GM21526 (cell line): ENCODE results near the gene SLC24A5.

Experiments
- ATAC-seq: cut with Tn5 transposase; IDR thresholded peaks from one replicate; pipeline ENCODE4 v1.9.1; 2021; ENCODE audit warnings: moderate library complexity; ENCODE audit not compliant: unreplicated experiment, low FRiP score

The SLC24A5 gene

DNA sequence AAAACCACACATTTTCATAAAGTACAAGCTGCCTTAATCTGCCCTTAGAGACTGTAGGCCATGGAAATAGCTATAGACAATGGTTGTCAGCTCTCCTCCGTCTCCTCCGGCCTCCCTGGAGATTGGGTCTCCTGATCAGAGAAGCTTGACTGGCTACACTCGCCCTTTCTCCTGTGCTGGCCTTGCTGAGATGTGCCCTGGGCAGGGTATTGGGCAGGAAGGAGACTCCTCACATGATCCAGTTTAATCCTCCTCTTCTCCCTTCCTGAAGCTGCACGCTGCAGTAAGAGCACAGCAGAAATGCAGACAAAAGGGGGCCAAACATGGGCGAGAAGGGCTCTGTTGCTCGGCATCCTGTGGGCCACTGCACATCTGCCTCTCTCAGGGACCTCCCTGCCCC, at the start of gene SLC24A5:
Gene SLC24A5 (plus strand): TSS at position 246 of the 400 bp plus-strand sequence. CDS start 55 bp downstream, at position 301.
- no peak for ATAC-seq

DNA sequence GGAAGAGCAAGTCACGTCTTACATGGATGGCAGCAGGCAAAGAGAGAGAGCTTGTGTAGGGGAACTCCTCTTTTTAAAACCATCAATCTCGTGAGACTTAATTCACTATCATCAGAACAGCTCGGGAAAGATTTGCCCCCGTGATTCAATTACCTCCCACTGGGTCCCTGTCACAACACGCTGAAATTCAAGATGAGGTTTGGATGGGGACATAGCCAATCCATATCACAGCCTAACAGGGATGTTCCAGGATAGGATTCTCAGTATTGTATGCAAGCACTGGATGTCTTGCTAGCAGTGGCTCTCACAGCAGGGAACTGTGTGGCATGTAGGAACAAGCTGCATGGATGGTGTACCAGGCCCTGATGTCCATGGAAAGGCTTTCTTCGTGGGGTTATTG, 47.8 kb upstream of the SLC24A5 start:
- ATAC-seq = no peak

DNA sequence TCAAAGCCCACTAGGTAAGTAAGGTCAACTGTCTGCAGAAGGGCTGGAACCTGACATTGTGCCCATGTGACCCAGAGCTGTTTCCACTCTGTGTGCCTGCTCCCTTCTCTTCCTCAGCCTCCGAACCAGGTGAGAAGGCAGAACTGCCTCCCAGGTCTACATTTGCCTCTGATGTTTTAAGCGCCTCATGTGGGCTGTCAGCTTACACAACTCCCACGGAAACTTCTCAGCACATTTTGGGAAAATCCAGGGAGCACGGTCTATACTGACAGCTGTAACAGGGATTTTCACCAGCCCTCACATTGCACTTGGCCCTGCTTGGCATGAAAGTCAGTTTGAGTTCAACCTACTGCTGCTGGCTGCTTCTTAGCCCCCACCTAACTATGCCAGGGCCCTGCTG, 46.9 kb upstream of the SLC24A5 start:
- no peak for ATAC-seq

DNA sequence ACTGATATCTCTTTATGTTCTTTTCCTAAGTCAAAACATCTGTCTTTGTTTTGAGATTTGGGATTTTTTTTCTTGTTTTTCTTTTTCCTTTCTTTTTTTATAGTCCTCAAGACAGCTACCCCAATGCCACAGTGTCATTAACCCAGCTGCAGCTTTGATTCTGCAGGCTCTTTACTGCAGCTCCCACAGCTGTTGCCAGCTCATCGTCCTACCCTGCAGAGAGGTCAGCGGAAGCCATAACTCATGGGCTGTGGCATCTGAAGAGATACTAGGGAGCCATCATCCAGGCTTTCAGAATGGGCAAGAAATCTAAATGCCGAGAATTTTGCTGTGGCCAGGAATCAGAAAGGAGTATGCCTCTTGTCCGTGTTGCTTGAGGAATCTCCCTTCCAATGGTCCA, 44.3 kb upstream of the SLC24A5 start:
- no peak for ATAC-seq

DNA sequence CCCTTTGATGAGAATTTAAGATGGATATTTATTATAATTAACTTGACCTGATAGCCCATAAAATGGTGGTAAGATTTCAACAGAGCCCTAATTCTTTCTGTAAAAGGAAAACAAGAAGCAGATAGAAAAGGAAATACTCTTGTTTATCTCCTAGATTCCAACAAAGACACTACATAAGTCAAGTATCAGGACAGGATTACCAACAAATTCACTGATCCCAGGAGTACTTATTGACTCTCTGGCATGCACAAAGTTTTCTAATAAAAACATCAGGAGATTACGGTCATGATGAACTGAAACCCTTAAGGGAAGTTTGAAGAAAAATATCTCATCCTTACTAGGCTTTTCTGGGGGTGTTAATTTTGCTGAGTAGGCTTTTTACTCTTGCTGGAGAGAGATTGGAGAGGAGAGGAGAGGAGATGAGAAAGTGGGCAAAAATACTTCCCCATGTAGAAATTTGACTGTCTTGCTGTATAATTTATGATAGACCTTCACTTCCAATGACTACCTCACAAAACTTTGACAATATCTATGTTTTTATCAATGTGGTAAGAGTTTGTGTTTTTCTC, 43.1 kb upstream of the SLC24A5 start:
- no peak for ATAC-seq

DNA sequence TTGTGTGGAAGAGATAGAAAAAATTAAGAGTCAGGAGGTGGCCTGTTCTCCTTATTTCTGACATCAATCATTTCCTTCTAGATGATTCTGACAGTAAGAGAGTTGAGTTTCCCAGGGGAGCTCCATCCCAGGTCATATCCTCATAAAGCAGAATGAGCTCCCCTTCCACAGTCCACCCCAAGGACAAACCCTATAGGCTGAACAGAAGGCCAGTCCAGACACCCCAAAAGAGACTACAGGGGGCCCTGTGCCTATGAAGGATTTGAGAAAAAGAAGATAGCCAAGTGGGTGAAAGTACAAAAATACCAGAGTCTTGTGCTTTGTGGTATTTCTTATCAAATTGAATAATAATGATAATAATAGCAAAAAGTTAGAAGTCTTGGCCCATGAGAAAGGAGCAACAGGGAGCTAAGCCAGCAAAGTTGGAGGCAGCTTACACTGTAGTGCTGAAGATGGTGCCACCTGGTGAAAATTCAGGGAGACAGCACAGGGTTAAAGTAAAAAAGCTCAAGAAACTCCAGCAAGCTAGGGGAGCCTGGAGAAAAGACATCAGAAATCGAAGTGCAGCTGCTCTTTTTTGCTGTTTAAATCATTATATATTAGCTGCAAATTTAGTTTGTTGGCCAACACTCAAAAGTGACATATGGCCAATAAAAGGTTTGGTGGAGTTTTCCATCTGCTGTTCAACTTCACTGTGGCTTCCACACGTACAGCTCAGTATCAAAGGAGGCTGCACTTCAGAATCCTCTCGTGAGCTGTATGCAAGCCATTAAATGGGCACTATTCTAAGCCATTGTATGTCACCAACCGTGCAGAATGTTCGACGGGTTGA, 35.8 kb upstream of the SLC24A5 start:
- no peak for ATAC-seq

DNA sequence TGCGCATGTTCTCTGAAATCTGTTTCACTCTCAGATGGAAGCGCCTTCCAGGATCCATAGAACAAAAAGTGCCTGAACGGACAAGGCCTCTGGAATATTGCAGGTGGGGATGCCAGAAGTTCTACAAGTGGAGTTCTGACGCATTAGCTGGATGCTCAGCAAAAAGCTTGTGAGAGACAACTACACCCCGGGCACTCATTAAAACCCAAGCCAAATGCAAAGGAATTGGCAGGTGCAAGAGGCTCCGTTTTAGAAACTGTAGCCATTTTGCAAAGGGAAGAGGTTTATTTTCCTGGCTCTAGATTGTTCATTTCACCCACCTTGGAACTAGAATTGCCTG, 35.2 kb upstream of the SLC24A5 start:
- ATAC-seq = no peak

DNA sequence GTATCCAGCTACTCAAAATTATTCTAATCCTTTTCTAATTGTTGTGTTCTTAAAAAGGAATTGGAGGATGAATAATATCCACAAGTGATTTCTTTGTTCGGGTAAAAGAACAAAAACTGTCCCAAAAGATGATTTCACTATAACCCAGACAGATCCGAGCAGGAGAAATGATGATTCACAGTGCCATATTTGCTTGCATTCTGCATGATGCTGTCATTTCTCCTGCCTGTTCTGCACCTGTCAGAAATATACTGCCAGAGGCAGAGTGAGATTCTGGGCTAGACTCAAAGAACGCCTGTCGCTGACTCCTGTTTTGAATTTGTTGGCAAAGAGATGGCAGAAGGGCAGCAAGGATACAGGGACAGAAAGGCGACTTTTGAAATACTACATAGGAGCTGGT, 34.7 kb upstream of the SLC24A5 start:
- ATAC-seq = no peak

DNA sequence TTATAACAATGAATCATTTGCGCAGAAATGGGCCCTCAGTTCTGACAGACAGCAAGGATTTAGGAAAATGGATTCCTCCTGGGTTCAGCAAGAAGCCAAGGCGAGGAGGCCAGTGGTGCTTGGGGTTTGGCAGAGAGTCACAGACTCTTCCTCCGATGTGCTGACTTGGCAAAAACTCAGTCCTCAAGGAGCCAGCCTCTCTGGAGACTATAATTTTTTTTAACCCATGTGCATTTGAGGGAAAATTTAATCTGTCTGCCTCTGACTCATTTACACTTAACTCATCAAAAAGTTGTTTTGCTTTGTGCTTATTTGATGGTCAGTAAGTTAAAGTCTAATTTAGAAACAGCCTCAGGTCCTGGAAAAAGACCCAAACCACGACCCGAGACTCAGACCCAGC, 34.2 kb upstream of the SLC24A5 start:
- no peak for ATAC-seq

DNA sequence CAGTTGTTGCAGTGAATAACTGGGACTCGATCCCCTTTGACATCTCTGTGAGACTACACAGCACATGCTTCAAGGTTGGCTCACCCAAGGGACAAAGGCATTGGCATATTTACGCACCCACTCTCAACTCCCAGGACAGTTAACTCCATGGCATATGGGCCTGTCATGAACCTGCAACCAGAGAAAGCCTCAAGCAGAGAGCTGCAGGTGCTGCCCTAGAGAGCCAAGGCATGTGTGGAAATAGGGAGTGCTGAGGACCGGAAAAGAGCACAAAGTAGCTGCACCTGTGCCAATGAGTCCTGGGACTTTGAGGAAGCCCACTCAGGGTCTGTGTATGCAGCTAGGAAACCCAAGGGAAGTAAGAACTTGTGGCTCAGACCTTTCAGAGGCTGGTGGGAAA, 32.9 kb upstream of the SLC24A5 start:
- no peak for ATAC-seq

DNA sequence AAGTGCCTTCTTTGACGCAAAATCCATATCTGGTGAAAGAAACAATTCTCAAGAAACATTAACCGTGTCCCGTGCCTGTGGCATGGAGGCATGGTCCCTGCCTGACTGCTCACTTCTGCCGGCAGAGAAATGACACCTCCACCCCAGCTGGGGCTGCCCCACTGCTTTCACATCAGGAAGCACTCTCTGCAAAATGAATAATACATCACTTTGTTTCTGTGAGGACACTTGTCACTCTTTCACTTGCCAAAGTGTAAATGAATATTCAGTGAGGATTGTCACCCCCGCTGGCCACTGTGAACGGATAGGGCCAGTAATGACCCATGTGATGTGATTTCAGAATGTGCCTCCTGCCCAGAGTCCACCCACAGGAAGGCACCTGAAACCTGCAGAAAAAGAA, 31.1 kb upstream of the SLC24A5 start:
- ATAC-seq = no peak

DNA sequence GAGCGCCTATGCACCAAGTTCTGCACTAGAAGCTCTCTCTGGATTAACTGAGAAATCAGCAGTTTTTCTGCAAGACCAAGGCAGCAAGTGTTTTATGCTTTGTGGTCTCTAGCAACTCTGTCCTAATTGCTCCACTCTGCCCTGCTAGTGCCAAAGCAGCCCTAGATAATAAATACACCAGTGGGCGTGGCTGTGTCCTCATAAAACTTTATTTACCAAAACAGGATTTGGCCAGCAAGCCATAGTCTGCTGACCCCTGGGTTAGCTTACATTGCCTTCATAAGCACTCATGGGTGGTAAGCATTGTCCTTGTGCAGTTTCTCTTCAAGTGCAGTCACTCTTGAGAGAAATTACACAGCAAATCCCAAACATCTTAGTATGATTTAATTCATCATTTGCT, 30.7 kb upstream of the SLC24A5 start:
- no peak for ATAC-seq

DNA sequence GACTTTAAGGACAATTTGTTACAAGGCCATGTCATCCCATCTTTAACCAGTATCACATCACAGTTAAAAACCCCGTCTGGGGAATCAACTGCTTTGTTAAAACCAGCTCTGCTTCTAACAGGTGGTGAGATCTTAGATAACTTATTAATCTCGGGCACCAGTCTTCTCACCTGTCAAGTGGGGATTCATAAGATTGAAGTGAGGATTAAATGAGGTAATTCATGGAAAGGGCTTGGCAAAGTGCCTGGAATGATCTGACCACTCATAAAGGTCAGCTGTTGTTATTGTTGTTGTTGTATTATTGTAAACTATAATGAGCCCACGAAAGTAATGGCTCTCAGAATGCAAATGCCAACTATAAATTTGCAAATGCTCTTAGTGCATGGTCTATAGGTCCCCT, 30.1 kb upstream of the SLC24A5 start:
- ATAC-seq = no peak

DNA sequence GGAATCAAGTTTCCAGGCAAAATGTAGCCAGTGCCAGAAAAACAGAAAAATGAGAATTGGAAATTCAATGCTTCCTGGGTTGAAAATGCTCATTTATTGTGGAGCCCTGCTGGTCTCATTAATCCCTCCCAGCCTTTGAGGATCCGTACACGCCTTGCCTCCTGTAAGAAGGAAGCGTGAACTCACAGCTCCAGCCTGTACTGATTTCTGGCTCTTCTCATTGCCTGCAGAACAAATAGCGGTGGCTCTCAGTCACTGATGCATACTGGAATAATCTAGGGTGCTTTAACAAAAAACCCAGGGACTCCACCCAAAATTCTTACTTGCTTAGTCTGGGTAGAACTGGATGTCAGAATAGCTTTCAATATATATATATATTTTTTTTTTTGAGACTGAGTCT, 29.3 kb upstream of the SLC24A5 start:
- no peak for ATAC-seq

DNA sequence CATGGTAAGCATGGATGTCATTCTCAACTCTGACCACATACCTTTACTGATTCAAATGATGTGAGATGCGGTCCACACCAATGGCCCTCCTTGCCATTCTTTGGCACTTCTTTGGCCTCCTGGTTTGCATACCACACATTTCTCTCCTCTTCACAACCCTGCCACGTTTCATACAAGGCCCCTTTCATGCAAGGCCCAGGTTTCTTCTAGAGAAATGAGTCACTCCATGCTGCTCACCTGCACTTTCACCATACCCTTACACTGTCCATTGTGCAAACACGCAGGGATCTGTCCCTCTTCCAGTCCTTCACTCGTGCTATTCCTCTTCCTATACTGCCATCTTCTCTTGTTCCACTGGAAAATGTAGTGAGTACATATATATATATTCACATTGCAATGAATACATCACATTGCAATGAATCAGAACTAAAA, 24.4 kb upstream of the SLC24A5 start:
- ATAC-seq = peak; percentile 50

DNA sequence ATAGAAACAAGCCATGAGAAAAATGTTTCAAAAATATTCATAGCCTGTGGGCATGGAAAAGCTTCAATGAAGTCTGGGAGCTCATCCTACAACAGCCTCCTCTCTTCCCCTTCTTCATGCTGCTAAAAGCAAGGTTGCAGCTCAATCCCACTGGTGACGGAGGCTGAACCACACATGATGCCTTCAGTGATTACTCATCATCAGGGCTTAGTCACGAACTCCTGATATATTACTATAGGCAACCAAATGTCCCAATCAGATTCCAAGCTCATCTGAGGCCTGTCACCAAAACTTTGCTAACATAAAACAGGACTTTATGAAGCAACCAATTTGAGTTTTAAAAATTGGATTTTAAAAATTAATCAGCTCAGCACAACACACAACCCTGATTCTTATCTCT, 24.0 kb upstream of the SLC24A5 start:
- no peak for ATAC-seq

DNA sequence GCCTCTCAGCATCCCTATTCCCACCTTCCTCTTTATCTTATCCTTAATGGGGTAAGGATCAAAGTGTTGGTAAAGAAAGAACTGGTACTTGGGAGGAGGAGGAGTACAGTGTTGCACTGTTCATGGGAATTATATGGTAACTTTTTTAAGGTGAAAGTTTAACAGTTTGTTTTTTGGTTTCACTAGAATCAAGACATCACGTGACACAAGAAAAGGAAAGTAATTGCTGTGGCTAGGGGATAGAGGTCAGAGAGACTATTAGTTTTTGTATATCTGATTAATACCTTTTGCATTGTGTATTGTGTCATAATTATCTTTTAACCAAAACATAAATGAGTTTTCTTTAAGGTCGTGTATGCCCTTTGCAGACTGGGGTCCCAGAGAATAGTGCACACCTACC, 23.5 kb upstream of the SLC24A5 start:
- ATAC-seq = no peak

DNA sequence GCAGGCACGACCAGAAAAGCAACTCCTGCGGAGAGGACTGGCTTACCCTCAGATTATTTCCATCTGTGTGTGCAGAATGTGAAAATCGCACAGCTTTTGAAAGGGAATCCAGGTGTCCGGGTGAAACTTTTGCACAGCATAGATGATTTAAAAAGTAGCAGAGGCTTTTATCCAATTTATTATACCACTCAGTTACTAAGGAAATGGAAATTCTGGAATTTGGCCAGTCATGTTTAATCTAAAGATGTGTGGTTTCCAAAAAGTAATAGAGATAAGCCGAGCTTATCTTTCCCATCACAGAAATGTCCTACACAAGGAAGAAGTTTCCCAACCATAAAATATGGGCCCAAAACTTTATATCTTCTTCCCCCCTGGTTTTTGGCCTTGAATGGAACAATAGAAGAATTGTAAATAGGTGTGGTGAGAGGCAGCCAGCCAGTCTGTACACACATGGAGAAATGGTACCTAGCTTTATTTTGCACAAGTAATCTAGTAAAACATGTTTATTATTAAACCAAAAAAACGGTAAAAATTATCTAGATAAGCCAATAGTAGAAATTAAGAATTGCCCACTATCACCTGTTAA, 19.3 kb upstream of the SLC24A5 start:
- ATAC-seq = no peak

DNA sequence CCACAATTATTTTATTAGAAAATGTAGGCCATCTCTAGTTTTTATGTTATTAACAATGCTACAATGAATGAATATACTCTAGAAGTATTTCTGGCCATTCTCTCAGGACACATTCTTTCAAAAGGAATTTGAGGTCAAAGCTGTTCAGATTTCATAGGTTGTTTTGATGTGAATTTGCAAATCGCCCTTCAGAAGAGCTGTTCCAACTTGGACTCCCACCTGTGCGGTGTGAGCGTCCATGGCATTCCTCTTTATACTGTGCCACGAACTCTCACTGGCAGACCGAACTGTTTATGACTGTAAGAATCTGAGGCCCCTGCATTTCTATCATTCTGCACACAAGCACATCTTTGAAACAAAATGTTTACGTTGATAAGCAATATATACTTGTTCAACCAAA, 18.6 kb upstream of the SLC24A5 start:
- no peak for ATAC-seq

DNA sequence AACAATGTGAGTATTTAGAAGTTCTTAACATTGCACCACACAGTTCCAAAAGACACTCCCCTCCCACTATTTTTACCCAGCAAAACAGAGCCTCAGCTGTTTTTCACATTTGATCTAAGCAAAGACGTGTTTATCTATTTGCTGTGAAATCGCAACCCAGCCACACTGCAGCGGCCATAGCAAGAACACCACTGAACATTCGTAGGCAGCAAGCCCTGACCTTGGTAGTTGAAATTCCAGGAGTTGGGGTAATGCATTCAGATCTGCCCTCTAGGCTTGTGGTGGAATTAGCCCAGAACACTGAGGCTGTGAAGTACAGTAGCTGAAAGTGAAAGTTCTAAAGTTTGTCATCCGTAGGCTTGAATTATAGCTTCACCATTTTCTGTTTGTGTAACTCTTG, 17.1 kb upstream of the SLC24A5 start:
- no peak for ATAC-seq

DNA sequence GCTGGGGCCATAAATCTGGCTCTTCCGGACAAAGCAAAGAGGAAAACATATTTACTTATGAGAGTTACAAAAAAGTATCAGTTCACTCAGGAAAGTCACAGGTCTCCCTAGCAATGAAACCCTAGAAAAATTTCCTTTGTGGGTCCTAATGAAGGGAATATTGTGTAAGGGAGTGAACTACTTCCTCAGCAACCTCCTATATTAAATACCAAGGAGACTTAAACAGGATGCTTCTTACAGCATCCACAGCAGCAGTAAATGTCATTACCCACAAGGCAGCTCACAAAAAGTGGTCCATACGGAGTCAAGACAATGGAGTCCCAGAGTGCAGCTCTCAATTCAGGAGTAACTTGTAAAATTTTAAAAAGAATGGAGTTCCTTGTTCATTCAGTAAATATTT, 14.9 kb upstream of the SLC24A5 start:
- ATAC-seq = no peak

DNA sequence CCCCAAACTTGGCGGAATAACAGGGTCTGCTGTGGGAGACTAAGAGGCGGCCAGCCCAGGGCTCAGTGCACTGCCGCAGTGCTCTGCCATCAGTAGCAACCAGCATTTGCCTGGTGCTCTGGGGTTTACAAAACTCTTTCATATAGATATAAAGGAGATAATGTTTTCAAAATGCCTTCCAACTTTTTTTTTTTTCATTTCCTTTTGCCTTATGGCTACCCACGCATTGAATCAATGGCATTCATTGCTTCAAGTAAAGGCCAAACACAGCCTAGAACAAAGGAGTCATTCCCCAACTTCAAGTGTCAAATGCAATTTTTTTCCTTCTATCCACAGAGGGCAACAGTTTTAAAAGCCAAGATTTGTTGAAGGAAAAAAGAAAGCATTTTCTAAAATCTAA, 11.6 kb upstream of the SLC24A5 start:
- no peak for ATAC-seq
